ENCODE results near the gene ZCCHC24.
A peak's percentile ranks its signal among the peaks of the same experiment; 100 is the strongest.
"Not testable (repeated sequence)": the region's sequence is repeated elsewhere in the genome, so short reads cannot be mapped to it uniquely, and the experiment has no call there.

Gene ZCCHC24

DNA sequence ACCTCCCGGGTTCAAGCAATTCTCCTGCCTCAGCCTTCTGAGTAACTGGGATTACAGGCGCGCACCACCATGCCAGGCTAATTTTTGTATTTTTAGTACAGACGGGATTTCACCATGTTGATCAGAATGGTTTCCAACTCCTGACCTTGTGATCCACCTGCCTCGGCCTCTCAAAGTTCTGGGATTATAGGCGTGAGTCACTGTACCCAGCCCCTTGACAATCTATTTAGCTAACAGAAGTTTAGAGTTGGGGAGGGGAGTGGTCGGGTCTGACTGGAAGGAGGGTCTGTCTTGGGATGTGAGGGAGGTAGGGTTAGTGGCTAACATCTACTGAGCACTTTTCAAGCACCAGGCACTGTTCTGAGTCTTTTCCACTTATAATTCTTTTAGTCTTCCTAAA lies 27.0 kb upstream of the ZCCHC24 start:
- DNase-seq (ENCODE audit: low spot score): no peak

GRCh38 chr10:79471776-79472175 lies 26.4 kb upstream of the ZCCHC24 start:
- no peak for DNase-seq (ENCODE audit: low spot score)

- no peak for DNase-seq (ENCODE audit: low spot score)
Observed at GRCh38 chr10:79470096-79470495, 24.7 kb upstream of the ZCCHC24 start.

DNA sequence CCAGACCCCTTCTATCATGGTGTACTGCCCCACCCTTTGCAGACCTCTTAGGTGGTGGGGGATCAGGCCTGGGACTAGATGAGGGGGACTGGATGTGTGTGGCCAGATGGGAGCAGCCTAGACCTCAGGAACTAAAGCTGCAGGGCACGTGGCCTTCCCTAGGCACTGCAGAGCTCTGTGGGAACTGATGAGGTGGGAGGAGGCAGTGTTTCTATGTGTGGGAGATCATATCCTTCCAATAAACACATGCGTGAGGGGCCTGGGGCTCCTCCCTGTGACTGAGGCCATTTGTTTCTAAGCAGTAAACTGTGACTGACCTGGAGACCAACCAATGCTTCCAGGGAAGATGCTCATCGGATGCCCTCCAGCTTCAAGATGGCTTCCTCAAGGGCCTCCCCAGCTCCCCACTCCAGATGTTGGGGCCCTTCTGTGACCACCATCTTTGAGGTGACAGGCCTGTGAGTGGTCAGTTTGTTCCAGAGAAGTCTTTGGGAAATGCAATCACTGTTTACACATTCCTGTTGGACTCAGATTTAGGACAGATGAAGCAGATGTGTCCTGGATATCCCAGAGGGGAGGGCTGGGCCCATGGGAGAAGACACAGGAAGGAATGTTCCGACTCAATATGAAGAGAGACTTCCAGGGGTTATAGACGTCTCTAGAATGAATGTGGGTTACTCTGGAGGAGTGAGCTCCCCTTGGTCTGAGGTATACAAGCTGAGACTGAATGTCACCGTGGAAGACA lies 23.6 kb upstream of the ZCCHC24 start:
- no peak for DNase-seq (ENCODE audit: low spot score)

DNA sequence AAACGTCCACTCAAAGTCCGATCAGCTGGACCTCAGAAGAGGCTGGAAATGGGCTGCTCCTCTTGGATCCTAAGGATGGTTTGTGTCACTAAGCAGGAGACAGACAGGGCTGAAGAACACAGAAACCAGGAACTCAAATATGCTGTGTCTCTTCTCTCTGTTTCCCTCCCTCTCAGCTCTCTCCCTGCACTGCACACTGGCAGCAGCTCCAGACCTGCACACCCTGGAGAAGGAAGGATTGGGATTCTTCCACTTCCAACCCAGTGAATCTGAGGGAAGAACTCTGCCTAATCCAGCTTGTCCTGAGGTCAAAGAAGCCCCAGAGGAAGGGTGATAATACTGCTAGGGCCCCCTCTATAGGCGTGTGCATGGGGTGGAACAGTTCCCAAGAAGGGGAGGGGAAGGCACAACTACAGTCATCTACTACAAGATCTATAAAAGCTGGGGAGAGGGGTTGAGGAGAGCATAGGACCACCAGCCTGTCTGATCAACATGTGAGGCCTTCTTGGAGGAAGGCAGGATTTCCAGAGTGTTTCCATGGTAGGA lies 22.7 kb upstream of the ZCCHC24 start:
- no peak for DNase-seq (ENCODE audit: low spot score)

GRCh38 chr10:79465341-79465740 lies 19.9 kb upstream of the ZCCHC24 start:
- DNase-seq (ENCODE audit: low spot score): no peak

DNA sequence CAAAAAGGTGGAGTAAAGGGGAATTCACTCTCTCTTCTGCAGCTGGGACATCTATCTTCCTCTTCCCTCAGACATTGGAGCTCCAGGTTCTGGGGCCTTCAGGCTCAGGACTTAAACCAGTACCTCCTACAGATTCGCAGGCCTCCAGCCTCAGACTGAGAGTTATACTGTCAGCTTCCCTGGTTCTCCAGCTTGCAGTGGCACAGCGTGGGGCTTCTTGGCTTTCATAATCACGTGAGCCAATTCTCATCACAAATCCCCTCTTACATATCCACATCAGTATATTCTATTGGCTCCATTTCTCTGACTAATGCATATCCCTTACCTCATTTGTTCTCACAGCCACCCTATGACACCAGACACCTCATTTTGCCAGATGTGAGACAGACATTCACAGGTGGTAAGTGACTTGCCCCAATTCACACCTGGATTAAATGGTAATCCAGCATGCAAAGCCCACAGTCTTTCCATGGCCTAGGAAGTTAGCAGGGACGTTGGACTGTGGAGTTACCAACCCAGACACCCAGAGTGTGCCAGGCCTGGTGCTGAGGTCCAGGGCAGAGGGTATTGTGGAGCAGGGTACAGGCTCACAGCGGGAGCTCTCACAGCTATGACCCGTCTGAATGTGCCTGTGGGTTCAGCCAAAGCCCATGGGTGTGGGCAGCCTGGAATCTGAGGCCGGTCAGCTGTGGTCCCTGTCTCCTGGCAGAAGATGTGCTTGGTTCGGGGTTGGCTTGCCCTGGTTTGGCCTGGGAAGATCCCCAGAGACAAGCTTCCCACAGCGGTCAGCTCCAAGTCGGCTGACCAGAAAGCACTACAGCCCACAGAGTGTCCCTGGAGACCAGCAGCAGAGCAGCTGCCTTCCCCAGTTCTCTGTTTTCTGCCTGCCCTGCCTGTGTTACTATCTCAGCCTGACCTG lies 18.4 kb upstream of the ZCCHC24 start:
- no peak for DNase-seq (ENCODE audit: low spot score)

DNA sequence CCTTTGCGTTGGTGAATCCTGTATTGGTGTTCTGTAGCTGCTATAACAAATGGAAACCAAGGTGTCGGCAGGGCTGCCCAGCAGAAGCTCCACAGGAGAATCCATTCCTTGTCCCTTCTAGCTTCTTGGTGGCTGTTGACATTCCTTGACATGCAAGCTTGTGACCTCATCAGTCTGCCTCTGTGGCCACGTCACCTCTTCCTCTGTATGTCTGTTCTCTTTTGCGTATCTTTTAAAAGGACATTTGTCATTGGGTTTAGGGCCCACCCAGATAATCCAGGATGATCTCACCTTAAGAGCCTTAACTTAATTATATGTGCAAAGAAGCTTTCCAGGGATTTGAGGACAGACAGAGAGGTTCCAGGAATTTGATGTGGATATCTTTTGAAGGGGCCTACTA lies 15.3 kb upstream of the ZCCHC24 start:
- DNase-seq (ENCODE audit: low spot score): no peak

DNA sequence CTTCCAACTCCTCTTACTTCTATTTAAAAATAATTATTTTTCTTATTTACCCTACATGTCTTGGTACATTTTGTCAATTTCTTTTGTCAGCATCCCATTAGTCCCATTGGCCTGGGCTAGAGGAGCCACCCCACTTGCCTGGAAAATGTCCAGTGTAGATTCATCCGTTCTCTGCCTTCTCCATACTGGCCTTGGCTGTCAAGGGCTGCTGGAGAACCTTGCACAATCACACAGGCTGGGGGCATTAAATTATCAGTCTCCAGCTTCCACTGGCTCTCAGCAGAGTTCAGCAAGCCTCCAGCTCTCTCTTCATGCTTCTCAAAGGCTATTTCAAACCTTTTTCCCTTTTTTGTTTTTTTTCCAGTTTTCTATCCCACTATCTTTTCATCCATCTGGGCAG lies 13.8 kb upstream of the ZCCHC24 start:
- DNase-seq (ENCODE audit: low spot score): no peak

GRCh38 chr10:79458483-79458882 lies 13.1 kb upstream of the ZCCHC24 start:
- no peak for DNase-seq (ENCODE audit: low spot score)

DNA sequence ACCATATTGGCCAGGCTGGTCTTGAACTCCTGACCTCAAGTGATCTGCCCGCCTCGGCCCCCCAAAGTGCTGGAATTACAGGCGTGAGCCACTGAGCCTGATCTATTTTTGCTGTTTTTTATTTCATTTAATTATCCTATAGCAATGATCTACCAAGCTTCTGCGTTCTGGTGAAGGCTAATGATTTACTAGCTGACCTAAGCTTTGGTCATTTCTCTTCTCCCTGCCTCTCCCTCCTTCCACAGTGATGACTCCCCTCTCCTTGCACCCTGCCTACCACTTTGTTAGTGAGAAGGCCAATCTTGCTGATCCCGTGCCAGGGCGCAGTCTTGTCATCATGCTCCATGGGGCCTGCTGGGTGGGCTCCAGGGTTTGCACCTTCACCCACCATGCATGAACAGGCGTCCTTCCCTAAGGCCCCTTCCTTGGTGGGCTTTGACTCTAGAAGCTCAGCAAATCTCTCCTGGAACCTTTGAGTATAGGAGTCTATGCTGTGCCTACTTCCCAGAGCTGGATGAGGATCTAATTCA lies 11.9 kb upstream of the ZCCHC24 start:
- DNase-seq (ENCODE audit: low spot score): no peak

GRCh38 chr10:79454259-79454658 lies 8.8 kb upstream of the ZCCHC24 start:
- no peak for DNase-seq (ENCODE audit: low spot score)

DNA sequence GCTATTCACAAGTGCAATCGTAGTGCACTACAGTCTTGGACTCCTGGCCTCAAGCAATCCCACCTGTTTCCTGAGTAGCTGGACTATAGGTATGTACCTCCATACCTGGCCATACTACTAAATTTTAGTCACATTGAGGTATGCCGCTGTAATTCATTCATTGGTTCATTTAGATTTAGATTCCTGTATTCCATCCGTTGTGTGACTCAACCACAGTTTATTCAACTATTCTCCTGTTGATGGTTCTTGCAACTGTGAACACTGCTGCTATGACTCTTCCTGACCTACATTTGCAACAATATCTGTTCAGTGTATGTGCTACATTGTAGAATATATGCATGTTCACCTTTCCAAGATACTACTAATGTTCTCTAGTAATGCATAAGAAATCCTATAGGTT lies 8.0 kb upstream of the ZCCHC24 start:
- no peak for DNase-seq (ENCODE audit: low spot score)

DNA sequence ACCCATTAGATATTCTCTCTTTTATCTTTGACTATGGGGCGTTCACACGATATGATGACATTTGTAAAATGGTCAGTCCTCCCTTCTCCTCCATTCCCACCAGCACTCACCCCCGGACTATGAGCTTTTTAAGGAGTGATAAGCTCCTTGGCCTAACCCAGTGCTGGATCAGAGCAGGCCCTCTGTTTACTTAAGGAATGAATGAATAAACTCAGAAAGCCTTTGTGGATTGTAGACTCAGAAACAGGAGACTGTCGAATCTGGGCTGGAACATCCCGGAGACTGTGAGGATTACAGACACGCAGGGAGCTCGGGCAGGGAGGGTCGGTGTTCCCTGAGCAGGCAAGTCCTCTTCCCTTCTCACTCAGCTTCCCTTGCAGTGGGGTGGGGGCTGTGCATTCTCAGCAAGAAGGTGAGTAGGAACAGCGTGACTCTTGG lies 6.8 kb upstream of the ZCCHC24 start:
- DNase-seq (ENCODE audit: low spot score): peak; percentile 44

DNA sequence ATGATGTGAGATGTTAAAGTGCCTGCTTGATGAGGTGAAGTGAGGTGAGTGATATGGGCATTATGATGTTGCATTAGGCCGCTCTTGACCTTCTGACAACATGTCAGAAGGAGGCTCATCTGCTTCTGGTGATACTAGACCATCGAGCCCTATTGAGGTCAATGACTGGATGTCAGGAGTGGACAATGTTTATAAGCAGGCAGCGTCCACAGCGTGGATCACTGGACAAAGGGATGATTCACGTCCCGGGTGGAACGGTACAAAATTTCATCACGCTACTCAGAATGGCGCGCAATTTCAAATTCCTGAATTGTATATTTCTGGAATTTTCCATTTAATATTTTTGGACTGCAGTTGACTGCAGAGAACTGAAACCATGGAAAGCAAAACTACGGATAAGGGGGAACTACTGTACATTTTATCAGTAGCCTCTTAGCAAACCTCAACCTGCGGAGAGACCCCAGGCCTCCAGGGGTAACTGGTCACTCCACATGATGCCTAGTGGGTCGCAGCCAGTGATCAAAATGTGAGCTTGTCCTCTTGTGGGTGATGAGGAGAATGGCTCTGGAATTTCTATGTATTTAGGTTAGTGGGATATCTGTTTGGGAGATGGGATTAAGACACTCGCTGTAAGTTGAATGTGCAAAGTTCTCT lies 5.7 kb upstream of the ZCCHC24 start:
- no peak for DNase-seq (ENCODE audit: low spot score)

GRCh38 chr10:79449181-79450146 lies 4.0 kb upstream of the ZCCHC24 start:
- no peak for DNase-seq (ENCODE audit: low spot score)

- no peak for DNase-seq (ENCODE audit: low spot score)
Observed at GRCh38 chr10:79448732-79449049, 3.3 kb upstream of the ZCCHC24 start.

DNA sequence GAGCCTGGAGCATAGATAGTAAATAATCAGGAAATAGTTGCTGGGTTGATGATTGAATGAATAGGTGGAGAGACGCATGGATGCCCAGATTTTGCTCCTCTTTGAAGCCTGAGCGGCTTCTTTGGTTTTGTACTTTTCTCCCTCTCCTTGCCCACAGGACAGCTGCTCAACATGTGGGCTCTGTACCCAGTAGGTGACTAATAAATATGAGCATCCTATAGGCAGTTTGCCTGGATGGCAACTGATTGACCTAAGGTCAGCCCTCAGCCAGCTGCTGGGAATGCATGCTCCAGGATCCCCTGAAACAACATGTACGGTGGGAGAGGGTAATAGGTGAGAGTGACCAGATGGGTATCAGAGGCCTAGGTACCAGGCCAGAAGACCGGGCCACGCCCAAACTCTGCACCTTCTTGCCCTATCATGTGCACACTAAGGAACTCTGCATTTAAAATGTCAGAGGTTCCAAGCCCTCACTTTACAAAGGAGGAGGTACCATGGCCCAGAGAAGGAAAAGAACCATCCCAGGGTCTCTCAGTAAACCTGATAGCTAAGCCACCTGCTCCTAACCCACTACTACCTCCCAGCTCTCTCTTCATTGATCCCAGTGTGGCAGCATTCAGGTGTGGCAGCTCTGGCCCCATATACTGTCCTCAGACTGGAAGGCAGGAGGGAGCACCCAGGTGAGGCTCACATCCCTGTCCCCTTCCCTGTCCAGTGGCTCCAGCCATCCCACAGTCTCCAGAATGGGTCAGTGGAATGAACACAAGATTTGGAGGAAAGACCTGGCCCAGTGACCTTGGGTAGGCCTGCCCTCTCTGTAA lies 2.7 kb upstream of the ZCCHC24 start:
- no peak for DNase-seq (ENCODE audit: low spot score)

GRCh38 chr10:79447249-79447648 lies 1.8 kb upstream of the ZCCHC24 start:
- not testable (repeated sequence) for DNase-seq (ENCODE audit: low spot score)

- no peak for DNase-seq (ENCODE audit: low spot score)
Observed at GRCh38 chr10:79446758-79447084, 1.3 kb upstream of the ZCCHC24 start.

Measured in COLO829 (cell line).